ENCODE results near the gene AQP10. TPM values are rescaled to one million over a fixed set of nuclear protein-coding genes. Genes with fewer than 3 reads are reported as not detected.

The AQP10 gene
- total and polyA plus RNA-seq, 9 of the 15 experiments (the other 6 are each of a cell fraction or from before 2014, with no cell fraction given) = 0.37 to 9.7 (median 1.9) TPM

DNA sequence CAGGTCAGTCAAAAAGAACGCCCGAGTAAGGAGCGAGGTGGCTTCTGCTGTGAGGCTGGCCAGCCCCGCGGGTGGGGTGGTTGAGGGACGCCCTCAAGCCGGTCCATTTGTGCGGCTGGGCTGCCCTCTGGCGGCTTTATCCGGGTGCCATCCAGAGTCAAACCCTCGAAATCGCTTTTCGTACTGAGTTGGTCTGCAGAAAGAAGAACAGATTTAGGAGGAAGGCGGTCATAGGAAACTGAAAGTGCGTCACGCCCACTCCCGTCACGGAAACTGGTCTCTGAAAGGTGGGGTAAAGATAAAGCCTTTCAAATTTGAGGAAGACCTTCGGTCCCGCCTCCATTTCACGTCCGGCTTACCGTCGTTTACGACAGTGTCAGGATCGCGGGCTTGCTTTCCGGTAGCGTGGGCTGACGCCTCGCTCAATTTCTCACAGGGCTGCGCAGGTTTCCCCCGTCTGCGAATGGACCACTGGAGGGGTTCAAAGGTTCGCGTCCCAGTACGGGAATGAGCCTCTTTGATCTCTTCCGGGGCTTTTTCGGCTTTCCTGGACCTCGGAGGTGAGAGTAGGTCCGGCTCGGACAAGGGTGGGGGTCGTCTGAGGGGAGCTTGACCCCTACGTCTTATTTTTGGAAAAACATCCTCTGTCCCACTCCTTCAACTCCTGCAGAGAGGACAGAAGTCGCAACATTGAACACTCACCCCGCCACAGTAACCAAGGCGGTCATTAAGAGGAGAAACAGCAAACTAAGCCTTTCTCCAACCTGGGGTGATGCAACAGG, 48.5 kb upstream of the AQP10 start, which contains the start of gene HAX1 (continued):
- TF ChIP-seq, protein P1, sequence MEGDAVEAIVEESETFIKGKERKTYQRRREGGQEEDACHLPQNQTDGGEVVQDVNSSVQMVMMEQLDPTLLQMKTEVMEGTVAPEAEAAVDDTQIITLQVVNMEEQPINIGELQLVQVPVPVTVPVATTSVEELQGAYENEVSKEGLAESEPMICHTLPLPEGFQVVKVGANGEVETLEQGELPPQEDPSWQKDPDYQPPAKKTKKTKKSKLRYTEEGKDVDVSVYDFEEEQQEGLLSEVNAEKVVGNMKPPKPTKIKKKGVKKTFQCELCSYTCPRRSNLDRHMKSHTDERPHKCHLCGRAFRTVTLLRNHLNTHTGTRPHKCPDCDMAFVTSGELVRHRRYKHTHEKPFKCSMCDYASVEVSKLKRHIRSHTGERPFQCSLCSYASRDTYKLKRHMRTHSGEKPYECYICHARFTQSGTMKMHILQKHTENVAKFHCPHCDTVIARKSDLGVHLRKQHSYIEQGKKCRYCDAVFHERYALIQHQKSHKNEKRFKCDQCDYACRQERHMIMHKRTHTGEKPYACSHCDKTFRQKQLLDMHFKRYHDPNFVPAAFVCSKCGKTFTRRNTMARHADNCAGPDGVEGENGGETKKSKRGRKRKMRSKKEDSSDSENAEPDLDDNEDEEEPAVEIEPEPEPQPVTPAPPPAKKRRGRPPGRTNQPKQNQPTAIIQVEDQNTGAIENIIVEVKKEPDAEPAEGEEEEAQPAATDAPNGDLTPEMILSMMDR (IDR thresholded peaks at IDR 0.05 in 2 of 3, conservative IDR thresholded peaks at IDR 0.05 in 1 of 3; ENCODE audit: insufficient read depth in 2 of 3, low read depth in 1 of 3, low read length in 3 of 3) = peak; percentile 85 to 97 (median 93)
- TF ChIP-seq U2AF1 (optimal IDR thresholded peaks at IDR 0.05; ENCODE audit: low read depth, low read length) = no peak
- no peak for TF ChIP-seq NCOR1 (IDR thresholded peaks at IDR 0.05)
- TF ChIP-seq, protein P2, sequence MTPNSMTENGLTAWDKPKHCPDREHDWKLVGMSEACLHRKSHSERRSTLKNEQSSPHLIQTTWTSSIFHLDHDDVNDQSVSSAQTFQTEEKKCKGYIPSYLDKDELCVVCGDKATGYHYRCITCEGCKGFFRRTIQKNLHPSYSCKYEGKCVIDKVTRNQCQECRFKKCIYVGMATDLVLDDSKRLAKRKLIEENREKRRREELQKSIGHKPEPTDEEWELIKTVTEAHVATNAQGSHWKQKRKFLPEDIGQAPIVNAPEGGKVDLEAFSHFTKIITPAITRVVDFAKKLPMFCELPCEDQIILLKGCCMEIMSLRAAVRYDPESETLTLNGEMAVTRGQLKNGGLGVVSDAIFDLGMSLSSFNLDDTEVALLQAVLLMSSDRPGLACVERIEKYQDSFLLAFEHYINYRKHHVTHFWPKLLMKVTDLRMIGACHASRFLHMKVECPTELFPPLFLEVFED (CRISPR knock-in tag; conservative IDR thresholded peaks at IDR 0.05) = 0 out of 2 replicates have a peak, but pooled peaks have one; percentile 16
- TF ChIP-seq CBX2 (IDR thresholded peaks at IDR 0.05; ENCODE audit: insufficient read depth, low read length, poor library complexity, severe bottlenecking) = no peak
- TF ChIP-seq MCM5 (IDR thresholded peaks at IDR 0.05; ENCODE audit: low read depth) = no peak
- TF ChIP-seq BCL6 (CRISPR knock-in tag; IDR thresholded peaks at IDR 0.05) = no peak
- TF ChIP-seq SMAD1 (IDR thresholded peaks at IDR 0.05; ENCODE audit: low read depth, low read length, partially characterized antibody) = no peak
- TF ChIP-seq, protein P3, sequence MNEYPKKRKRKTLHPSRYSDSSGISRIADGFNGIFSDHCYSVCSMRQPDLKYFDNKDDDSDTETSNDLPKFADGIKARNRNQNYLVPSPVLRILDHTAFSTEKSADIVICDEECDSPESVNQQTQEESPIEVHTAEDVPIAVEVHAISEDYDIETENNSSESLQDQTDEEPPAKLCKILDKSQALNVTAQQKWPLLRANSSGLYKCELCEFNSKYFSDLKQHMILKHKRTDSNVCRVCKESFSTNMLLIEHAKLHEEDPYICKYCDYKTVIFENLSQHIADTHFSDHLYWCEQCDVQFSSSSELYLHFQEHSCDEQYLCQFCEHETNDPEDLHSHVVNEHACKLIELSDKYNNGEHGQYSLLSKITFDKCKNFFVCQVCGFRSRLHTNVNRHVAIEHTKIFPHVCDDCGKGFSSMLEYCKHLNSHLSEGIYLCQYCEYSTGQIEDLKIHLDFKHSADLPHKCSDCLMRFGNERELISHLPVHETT (CRISPR knock-in tag; conservative IDR thresholded peaks at IDR 0.05 in 1 of 2, IDR thresholded peaks at IDR 0.05 in 1 of 2) = no peak
- TF ChIP-seq CTBP1 (IDR thresholded peaks at IDR 0.05; ENCODE audit: borderline replicate concordance) = peak; percentile 88
- no peak for TF ChIP-seq FOXK1 (CRISPR knock-in tag; IDR thresholded peaks at IDR 0.05; ENCODE audit: borderline replicate concordance)
- TF ChIP-seq HDAC6 (IDR thresholded peaks at IDR 0.05; ENCODE audit: low read depth, low read length) = no peak
- TF ChIP-seq KDM4B (IDR thresholded peaks at IDR 0.05; ENCODE audit: borderline replicate concordance in 2 of 2, low read depth in 1 of 2) = peak in 1 of 2 experiments; percentile 50; a peak in 1 of 4 replicates
- TF ChIP-seq MXI1 (IDR thresholded peaks at IDR 0.05; ENCODE audit: low read depth, low read length) = no peak; the same call in 1 of the 2 replicates
- TF ChIP-seq, protein P4, sequence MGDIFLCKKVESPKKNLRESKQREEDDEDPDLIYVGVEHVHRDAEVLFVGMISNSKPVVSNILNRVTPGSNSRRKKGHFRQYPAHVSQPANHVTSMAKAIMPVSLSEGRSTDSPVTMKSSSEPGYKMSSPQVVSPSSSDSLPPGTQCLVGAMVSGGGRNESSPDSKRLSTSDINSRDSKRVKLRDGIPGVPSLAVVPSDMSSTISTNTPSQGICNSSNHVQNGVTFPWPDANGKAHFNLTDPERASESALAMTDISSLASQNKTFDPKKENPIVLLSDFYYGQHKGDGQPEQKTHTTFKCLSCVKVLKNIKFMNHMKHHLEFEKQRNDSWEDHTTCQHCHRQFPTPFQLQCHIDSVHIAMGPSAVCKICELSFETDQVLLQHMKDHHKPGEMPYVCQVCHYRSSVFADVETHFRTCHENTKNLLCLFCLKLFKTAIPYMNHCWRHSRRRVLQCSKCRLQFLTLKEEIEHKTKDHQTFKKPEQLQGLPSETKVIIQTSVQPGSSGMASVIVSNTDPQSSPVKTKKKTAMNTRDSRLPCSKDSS (IDR thresholded peaks at IDR 0.05; ENCODE audit: low read depth, partially characterized antibody) = no peak
- TF ChIP-seq ZNF143 (CRISPR knock-in tag; IDR thresholded peaks at IDR 0.05) = no peak
- no peak for TF ChIP-seq ZNF644 (tag; IDR thresholded peaks at IDR 0.05; ENCODE audit: low read depth)
- no peak for TF ChIP-seq NR1H2 (CRISPR knock-in tag; IDR thresholded peaks at IDR 0.05)
